Common myeloid progenitor, CD34-positive (primary cell): ENCODE data around the gene RAPGEF6.

ENCODE experiments used
- CTCF ChIA-PET: fragments of 350-600 bp; sonication (Branson Sonifier 250); formaldehyde crosslinking; loops from one replicate; lab custom pipeline; 2021; ENCODE audit warnings: antibody characterized with exemption; lab: Charles Lee
- POLR2A ChIA-PET: fragments of 350-600 bp; sonication (Branson Sonifier 250); formaldehyde crosslinking; loops from one replicate; lab custom pipeline; 2021; ENCODE audit warnings: antibody characterized with exemption; lab: Charles Lee
- DNase-seq, 3 donors: peaks; one replicate each; pipeline versions ENCODE4 v3.0.0 to v3.0.0-alpha.2; 2013
- H3K27ac ChIP-seq, 2 experiments: 1 replicate in 1 of 2; 2 replicates in 1 of 2; pipeline ENCODE4 v1.7.0; 2013; ENCODE audit warnings: inconsistent platforms in 2 of 2, low read length in 2 of 2, mild to moderate bottlenecking in 2 of 2, low read depth in 1 of 2, moderate library complexity in 1 of 2; ENCODE audit not compliant: severe bottlenecking in 2 of 2, insufficient read depth in 1 of 2, poor library complexity in 1 of 2
- H3K27me3 ChIP-seq, 5 experiments: replicated peaks in 2 of 5; 1 replicate in 3 of 5; 2 replicates in 2 of 5; pipeline versions ENCODE4 v1.6.1 to v1.7.0; 2013; ENCODE audit warnings: low read length in 4 of 5, mild to moderate bottlenecking in 2 of 5, moderate library complexity in 2 of 5, inconsistent platforms in 1 of 5; ENCODE audit not compliant: insufficient read depth in 5 of 5, control insufficient read depth in 4 of 5
- H3K36me3 ChIP-seq, 4 experiments: 1 replicate in 2 of 4; 2 replicates in 2 of 4; pipeline versions ENCODE4 v1.6.1 to v1.7.0; 2013; ENCODE audit warnings: low read length in 3 of 4, control low read depth in 1 of 4, mild to moderate bottlenecking in 1 of 4; ENCODE audit not compliant: control insufficient read depth in 4 of 4, insufficient read depth in 4 of 4
- H3K4me1 ChIP-seq, 4 experiments: 1 replicate in 3 of 4; 2 replicates in 1 of 4; pipeline versions ENCODE4 v1.6.1 to v1.7.1; 2013; ENCODE audit warnings: low read length in 3 of 4, mild to moderate bottlenecking in 3 of 4, control low read depth in 1 of 4, inconsistent platforms in 1 of 4, moderate library complexity in 1 of 4; ENCODE audit not compliant: control insufficient read depth in 4 of 4, insufficient read depth in 4 of 4; ENCODE audit errors: control extremely low read depth in 1 of 4
- H3K4me3 ChIP-seq, 7 experiments: 1 replicate in 4 of 7; 2 replicates in 3 of 7; pipeline versions ENCODE4 v1.5.1 to v1.7.0; 2013; ENCODE audit warnings: mild to moderate bottlenecking in 7 of 7, low read length in 6 of 7, moderate library complexity in 6 of 7, inconsistent platforms in 2 of 7, low read depth in 2 of 7, control low read depth in 1 of 7; ENCODE audit not compliant: insufficient read depth in 4 of 7, control insufficient read depth in 1 of 7; ENCODE audit errors: extremely low read depth in 1 of 7
- H3K9me3 ChIP-seq, 5 experiments: 1 replicate in 4 of 5; 2 replicates in 1 of 5; pipeline versions ENCODE4 v1.6.1 to v1.7.1; 2013; ENCODE audit warnings: low read length in 4 of 5, mild to moderate bottlenecking in 2 of 5, inconsistent platforms in 1 of 5, low read depth in 1 of 5, moderate library complexity in 1 of 5; ENCODE audit not compliant: control insufficient read depth in 4 of 5, insufficient read depth in 2 of 5; ENCODE audit errors: control extremely low read depth in 1 of 5
- WGBS: methylation state at CpG from one replicate; pipeline ENCODE4 v1.1.5; 2013; ENCODE audit not compliant: insufficient coverage; 5-methylcytosine and 5-hydroxymethylcytosine counted together

The RAPGEF6 gene

GRCh38 chr5:131541762-131542161, 93.3 kb downstream of the RAPGEF6 start:
- 100% methylated on average over 1 of the region's 1 CpG for WGBS
- no peaks in the 10 kb centered on the region for H3K27me3 ChIP-seq
- H3K27ac ChIP-seq = no peak overlapping the region
- H3K9me3 ChIP-seq = no peaks in the 10 kb centered on the region
- peaks cover 10 to 20% (median 13%) of the 10 kb centered on the region in 4 experiments for H3K4me1 ChIP-seq
- POLR2A ChIA-PET = no interaction called here
- H3K36me3 ChIP-seq = peaks cover 0 to 36% (median 10%) of the 10 kb centered on the region in 4 experiments
- CTCF ChIA-PET = interaction anchor here (1.0 to 2.3 kb wide), 3 partner anchors 9 to 44 kb away, joined by 3 to 11 read pairs (median 3); no protein-coding TSS in a partner anchor
- no peak for DNase-seq
- H3K4me3 ChIP-seq = no peak overlapping the region

- no peak overlapping the region for H3K4me3 ChIP-seq
- no peak for DNase-seq
- ChIA-PET CTCF (interaction anchor here (2.3 kb wide), 1 partner anchor 8 kb away, joined by 11 read pairs; no protein-coding TSS in a partner anchor), POLR2A (no interaction called here)
- H3K27me3 ChIP-seq = no peaks in the 10 kb centered on the region
- no peak overlapping the region for H3K27ac ChIP-seq
- H3K4me1 ChIP-seq = peaks cover 9 to 23% (median 16%) of the 10 kb centered on the region in 4 experiments
- H3K36me3 ChIP-seq = peaks cover 0 to 36% (median 10%) of the 10 kb centered on the region in 4 experiments
- H3K9me3 ChIP-seq = no peaks in the 10 kb centered on the region
Observed at GRCh38 chr5:131541071-131541470, 94.0 kb downstream of the RAPGEF6 start.

GRCh38 chr5:131539251-131539650, 95.8 kb downstream of the RAPGEF6 start:
- WGBS = no CpG with 5 or more reads among the region's 1 CpG

DNA sequence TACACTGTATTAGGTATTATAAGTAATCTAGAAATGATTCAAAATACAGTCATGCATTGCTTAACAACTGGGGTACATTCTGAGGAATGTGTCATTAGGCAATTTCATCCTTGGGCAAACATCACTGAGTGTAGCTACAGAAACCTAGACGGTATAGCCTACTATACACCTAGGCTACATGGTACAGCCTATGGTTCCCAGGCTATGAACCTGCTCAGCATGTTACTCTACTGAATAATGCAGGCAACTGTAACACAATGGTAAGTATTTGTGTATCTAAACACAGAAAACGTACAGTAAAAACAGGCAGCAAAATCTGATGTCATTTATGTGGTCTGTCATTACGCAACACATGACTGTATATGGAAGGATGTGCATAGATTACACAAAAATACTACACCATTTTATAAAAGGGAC, 96.8 kb downstream of the RAPGEF6 start:
- Histone ChIP-seq H3K27ac (no peak overlapping the region), H3K4me3 (no peak overlapping the region), H3K9me3 (no peaks in the 10 kb centered on the region), H3K4me1 (peaks cover 3 to 20% (median 10%) of the 10 kb centered on the region in 4 experiments), H3K27me3 (no peaks in the 10 kb centered on the region), H3K36me3 (peaks cover 0 to 28% (median 10%) of the 10 kb centered on the region in 4 experiments)
- peak in 2 of 3 donors; percentile 57 to 71 for DNase-seq
- POLR2A ChIA-PET = no interaction called here
- WGBS = 100% methylated on average over 1 of the region's 3 CpGs
- CTCF ChIA-PET = interaction anchor here (0.6 to 1.8 kb wide), 4 partner anchors 9 to 21 kb away, joined by 3 to 5 read pairs (median 4); no protein-coding TSS in a partner anchor

More at GRCh38 chr5:131539251-131539650, 95.8 kb downstream of the RAPGEF6 start:
- no peak for DNase-seq
- Histone ChIP-seq H3K4me1 (peaks cover 3 to 16% (median 10%) of the 10 kb centered on the region in 4 experiments), H3K27me3 (no peaks in the 10 kb centered on the region), H3K27ac (no peak overlapping the region), H3K4me3 (no peak overlapping the region), H3K36me3 (peaks cover 0 to 26% (median 10%) of the 10 kb centered on the region in 4 experiments), H3K9me3 (no peaks in the 10 kb centered on the region)
- CTCF ChIA-PET = interaction anchor here (0.9 to 1.8 kb wide), 2 partner anchors 9 to 14 kb away, joined by 3 to 4 read pairs; no protein-coding TSS in a partner anchor
- POLR2A ChIA-PET = interaction anchor here (0.6 kb wide), 1 partner anchor 50 kb away, joined by 3 read pairs; no protein-coding TSS in a partner anchor

DNA sequence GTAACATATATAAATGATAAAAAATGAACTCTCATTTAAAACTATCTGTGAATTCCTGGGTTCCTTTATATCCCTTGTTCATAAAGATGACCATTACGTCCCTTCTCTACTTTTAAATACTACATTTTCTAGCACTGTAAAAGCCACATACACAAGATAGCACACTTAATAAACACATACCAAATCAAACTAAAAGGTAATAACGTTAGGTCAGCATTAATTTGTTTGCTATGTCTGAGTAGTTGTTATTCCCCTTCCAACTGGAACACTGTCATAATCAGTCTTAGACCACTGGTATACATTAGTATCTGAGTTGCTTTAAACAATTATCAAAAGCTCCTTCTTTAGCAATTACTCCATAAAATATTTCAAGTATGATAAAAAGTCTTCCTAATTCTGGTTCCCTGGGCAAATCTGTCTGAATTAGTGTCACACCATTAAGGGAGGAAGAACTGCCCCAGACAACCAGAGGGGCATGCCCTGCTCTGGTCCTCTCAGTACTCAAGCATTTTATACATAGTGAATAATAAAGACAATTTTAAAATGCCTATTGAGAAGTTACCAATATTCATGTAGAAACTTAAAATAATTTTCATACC, 98.1 kb downstream of the RAPGEF6 start:
- ChIA-PET POLR2A (interaction anchor here (0.6 kb wide), 1 partner anchor 466 kb away, joined by 4 read pairs; no protein-coding TSS in a partner anchor), CTCF (interaction anchor here (1.0 to 1.4 kb wide), 3 partner anchors 10 to 31 kb away, joined by 3 to 5 read pairs (median 4); no protein-coding TSS in a partner anchor)
- WGBS = no CpG with 5 or more reads among the region's 2 CpGs
- Histone ChIP-seq H3K36me3 (peaks cover 0 to 20% (median 9%) of the 10 kb centered on the region in 4 experiments), H3K4me1 (peaks cover 7 to 32% (median 18%) of the 10 kb centered on the region in 4 experiments), H3K4me3 (peak overlapping the region in 1 of 7 experiments; percentile 54), H3K27ac (peak overlapping the region; percentile 27 to 46), H3K9me3 (no peaks in the 10 kb centered on the region), H3K27me3 (no peaks in the 10 kb centered on the region)
- DNase-seq = no peak

- peaks cover 7 to 34% (median 21%) of the 10 kb centered on the region in 4 experiments for H3K4me1 ChIP-seq
- peak; percentile 52 to 89 (median 86) for DNase-seq
Observed at GRCh38 chr5:131536211-131536826, 98.7 kb downstream of the RAPGEF6 start.

More at GRCh38 chr5:131536211-131536826, 98.7 kb downstream of the RAPGEF6 start:
- peak overlapping the region; percentile 27 to 46 for H3K27ac ChIP-seq
- H3K27me3 ChIP-seq = no peaks in the 10 kb centered on the region
- H3K36me3 ChIP-seq = peaks cover 0 to 16% (median 7%) of the 10 kb centered on the region in 4 experiments
- POLR2A ChIA-PET = interaction anchor here (0.6 kb wide), 1 partner anchor 466 kb away, joined by 4 read pairs; no protein-coding TSS in a partner anchor
- 50% methylated on average over 2 of the region's 6 CpGs for WGBS
- CTCF ChIA-PET = interaction anchor here (1.0 to 1.2 kb wide), 2 partner anchors 15 to 31 kb away, joined by 3 to 4 read pairs; no protein-coding TSS in a partner anchor
- peak overlapping the region in 4 of 7 experiments; percentile 4 to 54 (median 24) for H3K4me3 ChIP-seq
- H3K9me3 ChIP-seq = no peaks in the 10 kb centered on the region
